Uterus (tissue), 2 donors: Measurements from ENCODE around the gene PHF2.

ENCODE experiments used
- POLR2A ChIP-seq, 2 donors: fragments of 450-650 bp; IDR thresholded peaks; one replicate each; pipeline ENCODE4 v1.6.1; 2016; ENCODE audit warnings: antibody characterized with exemption in 2 of 2, mild to moderate bottlenecking in 1 of 2, moderate library complexity in 1 of 2
- TF ChIP-seq, protein P1 (sequence below), 4 experiments: fragments of 200-600 bp in 2 of 4; fragments of 450-650 bp in 2 of 4; sonication (generic) in 2 of 4; IDR thresholded peaks; one replicate each; pipeline ENCODE4 v1.5.1; 2016 to 2019; ENCODE audit warnings: antibody characterized with exemption in 4 of 4, mild to moderate bottlenecking in 2 of 4, moderate library complexity in 1 of 4

DNA sequence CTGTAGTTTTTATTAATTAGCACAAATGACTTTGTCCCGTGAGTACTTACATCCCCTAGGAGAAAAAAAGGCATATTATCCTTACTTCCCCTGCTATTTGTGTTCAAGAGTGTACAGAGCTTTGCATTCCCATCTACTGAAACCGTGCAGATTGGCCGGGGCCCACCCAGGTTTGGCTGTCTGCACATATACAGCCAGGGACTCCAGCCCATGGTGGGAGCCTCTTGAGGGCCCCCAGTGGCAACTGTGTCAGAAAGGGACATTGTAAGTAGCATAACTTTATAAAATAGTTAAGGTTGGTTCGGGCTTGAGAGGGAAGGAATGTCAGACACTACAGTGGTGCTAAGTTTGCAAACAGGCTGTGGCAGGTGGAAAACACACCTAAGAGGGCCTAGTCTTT is 24.7 kb downstream of the PHF2 start:
- TF ChIP-seq POLR2A (IDR thresholded peaks at IDR 0.05), result no peak
- TF ChIP-seq, protein P1, sequence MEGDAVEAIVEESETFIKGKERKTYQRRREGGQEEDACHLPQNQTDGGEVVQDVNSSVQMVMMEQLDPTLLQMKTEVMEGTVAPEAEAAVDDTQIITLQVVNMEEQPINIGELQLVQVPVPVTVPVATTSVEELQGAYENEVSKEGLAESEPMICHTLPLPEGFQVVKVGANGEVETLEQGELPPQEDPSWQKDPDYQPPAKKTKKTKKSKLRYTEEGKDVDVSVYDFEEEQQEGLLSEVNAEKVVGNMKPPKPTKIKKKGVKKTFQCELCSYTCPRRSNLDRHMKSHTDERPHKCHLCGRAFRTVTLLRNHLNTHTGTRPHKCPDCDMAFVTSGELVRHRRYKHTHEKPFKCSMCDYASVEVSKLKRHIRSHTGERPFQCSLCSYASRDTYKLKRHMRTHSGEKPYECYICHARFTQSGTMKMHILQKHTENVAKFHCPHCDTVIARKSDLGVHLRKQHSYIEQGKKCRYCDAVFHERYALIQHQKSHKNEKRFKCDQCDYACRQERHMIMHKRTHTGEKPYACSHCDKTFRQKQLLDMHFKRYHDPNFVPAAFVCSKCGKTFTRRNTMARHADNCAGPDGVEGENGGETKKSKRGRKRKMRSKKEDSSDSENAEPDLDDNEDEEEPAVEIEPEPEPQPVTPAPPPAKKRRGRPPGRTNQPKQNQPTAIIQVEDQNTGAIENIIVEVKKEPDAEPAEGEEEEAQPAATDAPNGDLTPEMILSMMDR (IDR thresholded peaks at IDR 0.05), result no peak
